Osteoblast (primary cell): ENCODE data around the gene HDAC4. TPM values are rescaled to one million over a fixed set of nuclear protein-coding genes. Genes with fewer than 3 reads are reported as not detected.

Experiments
- DNase-seq: peaks from one replicate; pipeline ENCODE4 v3.0.0; 2011; ENCODE audit warnings: low spot score, mixed read lengths; ENCODE audit not compliant: insufficient read length; ENCODE audit errors: missing footprints
- H2AFZ ChIP-seq: 2 replicates; pipeline ENCODE4 v1.6.0; 2011; ENCODE audit warnings: mild to moderate bottlenecking, low read length
- H3K27ac ChIP-seq: 2 replicates; pipeline ENCODE4 v1.5.1; 2011; ENCODE audit warnings: mild to moderate bottlenecking, low read depth, low read length, moderate library complexity
- H3K27me3 ChIP-seq: 2 replicates; pipeline ENCODE4 v1.6.0; 2012; ENCODE audit warnings: mild to moderate bottlenecking, control low read depth, inconsistent platforms, low read length, moderate library complexity; ENCODE audit not compliant: insufficient read depth
- H3K36me3 ChIP-seq: 2 replicates; pipeline ENCODE4 v1.5.1; 2011; ENCODE audit warnings: mild to moderate bottlenecking, low read length, control low read depth, moderate library complexity; ENCODE audit not compliant: insufficient read depth
- H3K4me1 ChIP-seq: 2 replicates; pipeline ENCODE4 v1.5.1; 2011; ENCODE audit warnings: mild to moderate bottlenecking, low read length, control low read depth, moderate library complexity; ENCODE audit not compliant: insufficient read depth
- H3K4me2 ChIP-seq: 2 replicates; pipeline ENCODE4 v1.6.0; 2011; ENCODE audit warnings: mild to moderate bottlenecking, low read length; ENCODE audit not compliant: insufficient read depth
- H3K4me3 ChIP-seq: fragments of 200-600 bp; sonication (generic); 3 replicates; pipeline ENCODE4 v1.5.1; 2012; ENCODE audit warnings: mild to moderate bottlenecking, low read length, inconsistent platforms; ENCODE audit not compliant: insufficient read depth
- H3K79me2 ChIP-seq: 2 replicates; pipeline ENCODE4 v1.6.0; 2012; ENCODE audit warnings: mild to moderate bottlenecking, low read length, control low read depth, inconsistent platforms; ENCODE audit not compliant: insufficient read depth
- H3K9me3 ChIP-seq: 2 replicates; pipeline ENCODE4 v1.5.1; 2011; ENCODE audit warnings: low read depth, low read length, control low read depth
- H4K20me1 ChIP-seq: 2 replicates; pipeline ENCODE4 v1.6.0; 2012; ENCODE audit warnings: mild to moderate bottlenecking, low read length, control low read depth; ENCODE audit not compliant: insufficient read depth
- total RNA-seq: library from RNA; depleted of rRNA; stranded (reverse); fragments of >200 nt; gene quantifications from 2 replicates; pipeline ENCODE4 v1.2.3, GENCODE V29; 2012
- TF ChIP-seq, protein P1 (sequence below): IDR thresholded peaks from 2 replicates; pipeline ENCODE4 v1.5.1; 2011; ENCODE audit warnings: mild to moderate bottlenecking, low read depth, low read length, moderate library complexity; ENCODE audit errors: extremely low read depth

HDAC4 gene
- total RNA-seq, 1 donor, result 30.8 TPM

DNA sequence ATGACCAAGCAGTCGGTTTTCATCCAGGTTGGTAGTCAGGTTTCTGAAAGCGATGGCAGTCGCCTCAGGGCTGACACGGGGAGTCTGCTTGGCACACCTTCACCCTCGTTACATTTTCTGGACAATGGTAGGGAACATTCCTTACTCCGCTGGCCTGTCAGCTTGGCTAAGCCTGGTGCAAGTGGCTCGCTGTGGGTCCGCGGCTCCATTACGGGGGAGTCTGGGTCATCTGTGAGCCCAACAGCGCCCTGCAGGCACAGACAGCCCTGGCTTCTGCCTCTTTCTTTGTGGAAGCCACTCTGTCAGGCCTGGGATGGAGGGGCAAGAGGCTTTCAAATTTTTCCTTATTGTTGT, 95.6 kb downstream of the HDAC4 start:
- no peak for DNase-seq
- H3K27me3 ChIP-seq, result no peaks in the 10 kb centered on the region
- H2AFZ ChIP-seq, result no peak overlapping the region
- no peaks in the 10 kb centered on the region for H3K36me3 ChIP-seq
- TF ChIP-seq, protein P1, sequence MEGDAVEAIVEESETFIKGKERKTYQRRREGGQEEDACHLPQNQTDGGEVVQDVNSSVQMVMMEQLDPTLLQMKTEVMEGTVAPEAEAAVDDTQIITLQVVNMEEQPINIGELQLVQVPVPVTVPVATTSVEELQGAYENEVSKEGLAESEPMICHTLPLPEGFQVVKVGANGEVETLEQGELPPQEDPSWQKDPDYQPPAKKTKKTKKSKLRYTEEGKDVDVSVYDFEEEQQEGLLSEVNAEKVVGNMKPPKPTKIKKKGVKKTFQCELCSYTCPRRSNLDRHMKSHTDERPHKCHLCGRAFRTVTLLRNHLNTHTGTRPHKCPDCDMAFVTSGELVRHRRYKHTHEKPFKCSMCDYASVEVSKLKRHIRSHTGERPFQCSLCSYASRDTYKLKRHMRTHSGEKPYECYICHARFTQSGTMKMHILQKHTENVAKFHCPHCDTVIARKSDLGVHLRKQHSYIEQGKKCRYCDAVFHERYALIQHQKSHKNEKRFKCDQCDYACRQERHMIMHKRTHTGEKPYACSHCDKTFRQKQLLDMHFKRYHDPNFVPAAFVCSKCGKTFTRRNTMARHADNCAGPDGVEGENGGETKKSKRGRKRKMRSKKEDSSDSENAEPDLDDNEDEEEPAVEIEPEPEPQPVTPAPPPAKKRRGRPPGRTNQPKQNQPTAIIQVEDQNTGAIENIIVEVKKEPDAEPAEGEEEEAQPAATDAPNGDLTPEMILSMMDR, result no peak
- H3K27ac ChIP-seq, result no peak overlapping the region
- H3K4me2 ChIP-seq, result no peak overlapping the region
- H3K4me1 ChIP-seq, result peaks cover 13% of the 10 kb centered on the region
- H3K79me2 ChIP-seq, result peaks cover 21% of the 10 kb centered on the region
- no peaks in the 10 kb centered on the region for H3K9me3 ChIP-seq
- no peaks in the 10 kb centered on the region for H4K20me1 ChIP-seq
- no peak overlapping the region for H3K4me3 ChIP-seq

DNA sequence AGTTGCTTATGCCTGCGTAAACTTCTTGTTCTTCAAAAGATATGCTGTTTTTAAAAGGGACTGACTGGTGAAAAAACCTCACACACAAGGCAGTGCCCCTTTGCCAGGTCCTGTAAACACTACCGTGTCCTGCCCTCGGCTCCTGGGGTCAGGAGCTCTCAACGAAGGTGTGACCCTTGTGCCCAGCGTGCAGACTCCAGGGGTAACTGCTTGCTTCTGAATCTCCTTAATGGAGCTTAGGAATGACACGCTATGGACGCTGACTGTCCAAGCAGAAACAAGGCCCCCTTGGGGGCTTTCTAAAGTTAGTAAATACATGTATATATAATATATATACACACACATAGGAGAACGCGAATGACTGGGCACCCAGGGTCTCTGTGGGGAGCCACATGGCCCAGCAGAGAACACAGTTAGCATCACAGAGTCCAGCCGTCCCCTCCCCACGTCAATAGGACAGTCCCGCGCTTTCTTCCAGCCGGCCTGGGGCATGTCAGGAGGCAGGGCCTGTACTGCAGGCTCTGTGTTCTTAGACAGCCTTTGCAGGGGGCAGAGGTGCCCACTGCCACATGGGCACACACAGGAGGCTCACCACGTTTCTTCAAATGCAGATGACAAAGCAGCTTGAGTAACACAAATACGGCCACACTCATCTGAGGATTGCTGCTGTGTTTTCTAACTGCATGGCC, 96.1 kb downstream of the HDAC4 start:
- Histone ChIP-seq H3K4me3 (no peak overlapping the region), H3K4me2 (no peak overlapping the region), H3K36me3 (no peaks in the 10 kb centered on the region), H3K9me3 (no peaks in the 10 kb centered on the region), H2AFZ (no peak overlapping the region), H3K79me2 (peaks cover 20% of the 10 kb centered on the region), H4K20me1 (no peaks in the 10 kb centered on the region), H3K4me1 (peaks cover 13% of the 10 kb centered on the region), H3K27me3 (no peaks in the 10 kb centered on the region), H3K27ac (no peak overlapping the region)
- DNase-seq, result peak; percentile 13
- TF ChIP-seq, protein P1, result no peak

DNA sequence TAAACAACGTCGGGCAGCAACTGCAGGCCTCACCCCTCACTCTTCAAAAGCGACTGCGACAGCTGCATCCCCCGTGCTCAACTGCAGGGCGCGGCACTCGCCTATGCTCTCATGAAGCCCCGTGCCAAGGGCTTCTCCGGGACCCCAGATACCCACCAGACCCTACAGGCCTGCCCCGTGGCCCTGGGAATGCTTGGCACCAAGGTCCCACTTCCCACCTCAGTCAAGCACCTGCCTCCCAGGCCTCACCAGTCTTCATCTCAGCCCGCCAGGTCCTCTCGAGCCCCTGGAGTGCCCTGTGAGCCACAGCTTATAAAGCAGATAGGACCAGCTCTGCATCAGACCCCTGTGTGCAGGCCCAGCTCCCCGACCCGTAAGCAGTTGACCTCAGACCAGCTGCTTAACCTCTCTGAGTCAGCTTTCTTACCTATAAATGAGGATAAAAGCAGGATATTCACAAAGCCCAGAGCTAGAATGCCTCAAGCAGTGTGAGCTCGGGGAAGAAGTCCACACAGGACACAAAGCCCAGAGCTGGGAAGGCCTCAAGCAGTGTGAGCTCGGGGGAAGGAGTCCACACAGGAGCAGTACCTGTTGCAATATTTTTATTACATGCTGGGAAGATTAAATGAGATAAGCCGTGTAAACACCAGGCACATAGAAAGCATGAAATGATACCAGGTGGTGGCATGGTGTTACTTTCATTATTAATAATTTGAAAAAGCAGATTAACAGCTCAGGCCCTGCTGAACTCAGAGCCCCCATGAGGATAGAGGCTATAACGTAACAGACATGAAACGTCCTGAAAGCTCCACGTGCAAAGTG, 96.9 kb downstream of the HDAC4 start:
- Histone ChIP-seq H3K9me3 (no peaks in the 10 kb centered on the region), H3K4me1 (peaks cover 7% of the 10 kb centered on the region), H4K20me1 (no peaks in the 10 kb centered on the region), H3K27ac (no peak overlapping the region), H3K4me2 (no peak overlapping the region), H3K27me3 (no peaks in the 10 kb centered on the region), H3K4me3 (no peak overlapping the region), H2AFZ (no peak overlapping the region), H3K36me3 (no peaks in the 10 kb centered on the region), H3K79me2 (peaks cover 15% of the 10 kb centered on the region)
- peak; percentile 14 for DNase-seq
- TF ChIP-seq, protein P1, result no peak
